Measurements from ENCODE around the gene GOLM1.

DNA sequence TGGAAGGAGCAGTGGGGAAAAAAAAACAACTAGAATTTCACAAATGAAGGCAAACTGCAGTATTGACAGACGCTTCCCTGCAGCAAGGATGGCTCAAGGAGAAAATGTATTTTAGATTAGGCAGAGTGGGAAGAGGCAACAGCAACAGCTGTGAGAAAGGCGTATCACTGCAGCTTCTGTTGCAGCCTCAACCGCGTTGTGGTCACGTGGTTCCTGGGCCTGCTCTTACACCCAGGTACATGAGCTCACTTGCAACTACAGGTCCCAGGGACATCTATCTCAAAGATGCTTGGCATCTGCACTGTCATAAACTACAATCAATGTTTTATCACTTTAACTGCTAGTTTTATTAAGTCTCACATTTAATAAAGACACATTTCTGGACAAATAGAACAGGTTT lies 36.0 kb upstream of the GOLM1 start:
- TF ChIP-seq POLR2A (IDR thresholded peaks at IDR 0.05) (no peak), CTCF (IDR thresholded peaks at IDR 0.05) (no peak), POLR2AphosphoS5 (IDR thresholded peaks at IDR 0.05) (no peak), EP300 (IDR thresholded peaks at IDR 0.05) (no peak)

Measured in sigmoid colon (tissue), 4 donors.